HG03558 (cell line): ENCODE data around the gene DAPK1.
"Not testable (repeated sequence)": the region's sequence is repeated elsewhere in the genome, so short reads cannot be mapped to it uniquely, and the experiment has no call there.

ENCODE experiments used
- ATAC-seq: cut with Tn5 transposase; IDR thresholded peaks from one replicate; pipeline ENCODE4 v1.9.1; 2021; ENCODE audit warnings: moderate number of reproducible peaks; ENCODE audit not compliant: unreplicated experiment; ENCODE audit errors: extremely low read depth

DAPK1 gene

GRCh38 chr9:87535817-87536539 lies 38.3 kb downstream of the DAPK1 start:
- peak; percentile 63 for ATAC-seq

- ATAC-seq: no peak
These were observed 40.0 kb downstream of the DAPK1 start for GRCh38 chr9:87537625-87538024.

GRCh38 chr9:87540444-87541105 lies 42.9 kb downstream of the DAPK1 start:
- no peak for ATAC-seq

- no peak for ATAC-seq
These were observed 44.0 kb downstream of the DAPK1 start for GRCh38 chr9:87541663-87542062.

GRCh38 chr9:87542141-87542540 lies 44.5 kb downstream of the DAPK1 start:
- no peak for ATAC-seq

- no peak for ATAC-seq
These were observed 45.6 kb downstream of the DAPK1 start for GRCh38 chr9:87543251-87543650.

GRCh38 chr9:87545858-87546257 lies 48.2 kb downstream of the DAPK1 start:
- ATAC-seq: no peak

- ATAC-seq: no peak
These were observed 49.0 kb downstream of the DAPK1 start for GRCh38 chr9:87546704-87547103.

GRCh38 chr9:87547671-87548081 lies 50.0 kb downstream of the DAPK1 start:
- ATAC-seq: no peak

GRCh38 chr9:87548159-87548558 lies 50.5 kb downstream of the DAPK1 start:
- ATAC-seq: no peak

- not testable (repeated sequence) for ATAC-seq
These were observed 51.4 kb downstream of the DAPK1 start for GRCh38 chr9:87549088-87549487.

GRCh38 chr9:87549791-87550190 lies 52.1 kb downstream of the DAPK1 start:
- ATAC-seq: no peak

GRCh38 chr9:87550253-87550954 lies 52.7 kb downstream of the DAPK1 start:
- ATAC-seq: no peak

GRCh38 chr9:87551772-87552217 lies 54.1 kb downstream of the DAPK1 start:
- ATAC-seq: no peak

GRCh38 chr9:87554171-87554910 lies 56.7 kb downstream of the DAPK1 start:
- no peak for ATAC-seq

- no peak for ATAC-seq
These were observed 57.3 kb downstream of the DAPK1 start for GRCh38 chr9:87554976-87555375.

GRCh38 chr9:87556039-87556438 lies 58.4 kb downstream of the DAPK1 start:
- ATAC-seq: no peak

GRCh38 chr9:87556821-87557220 lies 59.2 kb downstream of the DAPK1 start:
- ATAC-seq: no peak

GRCh38 chr9:87557996-87558395 lies 60.3 kb downstream of the DAPK1 start:
- no peak for ATAC-seq

GRCh38 chr9:87558606-87559190 lies 61.0 kb downstream of the DAPK1 start:
- no peak for ATAC-seq
